Common myeloid progenitor, CD34-positive (primary cell): ENCODE data around the gene ACLY.

ENCODE experiments used
- CTCF ChIA-PET: fragments of 350-600 bp; sonication (Branson Sonifier 250); formaldehyde crosslinking; loops from one replicate; lab custom pipeline; 2021; ENCODE audit warnings: antibody characterized with exemption; lab: Charles Lee
- POLR2A ChIA-PET: fragments of 350-600 bp; sonication (Branson Sonifier 250); formaldehyde crosslinking; loops from one replicate; lab custom pipeline; 2021; ENCODE audit warnings: antibody characterized with exemption; lab: Charles Lee
- DNase-seq, 3 donors: peaks; one replicate each; pipeline versions ENCODE4 v3.0.0 to v3.0.0-alpha.2; 2013
- H3K27ac ChIP-seq, 2 experiments: 1 replicate in 1 of 2; 2 replicates in 1 of 2; pipeline ENCODE4 v1.7.0; 2013; ENCODE audit warnings: inconsistent platforms in 2 of 2, low read length in 2 of 2, mild to moderate bottlenecking in 2 of 2, low read depth in 1 of 2, moderate library complexity in 1 of 2; ENCODE audit not compliant: severe bottlenecking in 2 of 2, insufficient read depth in 1 of 2, poor library complexity in 1 of 2
- H3K27me3 ChIP-seq, 5 experiments: replicated peaks in 2 of 5; 1 replicate in 3 of 5; 2 replicates in 2 of 5; pipeline versions ENCODE4 v1.6.1 to v1.7.0; 2013; ENCODE audit warnings: low read length in 4 of 5, mild to moderate bottlenecking in 2 of 5, moderate library complexity in 2 of 5, inconsistent platforms in 1 of 5; ENCODE audit not compliant: insufficient read depth in 5 of 5, control insufficient read depth in 4 of 5
- H3K36me3 ChIP-seq, 4 experiments: 1 replicate in 2 of 4; 2 replicates in 2 of 4; pipeline versions ENCODE4 v1.6.1 to v1.7.0; 2013; ENCODE audit warnings: low read length in 3 of 4, control low read depth in 1 of 4, mild to moderate bottlenecking in 1 of 4; ENCODE audit not compliant: control insufficient read depth in 4 of 4, insufficient read depth in 4 of 4
- H3K4me1 ChIP-seq, 4 experiments: 1 replicate in 3 of 4; 2 replicates in 1 of 4; pipeline versions ENCODE4 v1.6.1 to v1.7.1; 2013; ENCODE audit warnings: low read length in 3 of 4, mild to moderate bottlenecking in 3 of 4, control low read depth in 1 of 4, inconsistent platforms in 1 of 4, moderate library complexity in 1 of 4; ENCODE audit not compliant: control insufficient read depth in 4 of 4, insufficient read depth in 4 of 4; ENCODE audit errors: control extremely low read depth in 1 of 4
- H3K4me3 ChIP-seq, 7 experiments: 1 replicate in 4 of 7; 2 replicates in 3 of 7; pipeline versions ENCODE4 v1.5.1 to v1.7.0; 2013; ENCODE audit warnings: mild to moderate bottlenecking in 7 of 7, low read length in 6 of 7, moderate library complexity in 6 of 7, inconsistent platforms in 2 of 7, low read depth in 2 of 7, control low read depth in 1 of 7; ENCODE audit not compliant: insufficient read depth in 4 of 7, control insufficient read depth in 1 of 7; ENCODE audit errors: extremely low read depth in 1 of 7
- H3K9me3 ChIP-seq, 5 experiments: 1 replicate in 4 of 5; 2 replicates in 1 of 5; pipeline versions ENCODE4 v1.6.1 to v1.7.1; 2013; ENCODE audit warnings: low read length in 4 of 5, mild to moderate bottlenecking in 2 of 5, inconsistent platforms in 1 of 5, low read depth in 1 of 5, moderate library complexity in 1 of 5; ENCODE audit not compliant: control insufficient read depth in 4 of 5, insufficient read depth in 2 of 5; ENCODE audit errors: control extremely low read depth in 1 of 5
- WGBS: methylation state at CpG from one replicate; pipeline ENCODE4 v1.1.5; 2013; ENCODE audit not compliant: insufficient coverage; 5-methylcytosine and 5-hydroxymethylcytosine counted together

Gene ACLY

GRCh38 chr17:41962768-41963434 lies 44.1 kb upstream of the ACLY start:
- WGBS: 17% methylated on average over 6 of the region's 9 CpGs
- POLR2A ChIA-PET: no interaction called here

GRCh38 chr17:41962111-41962510 lies 43.4 kb upstream of the ACLY start:
- no peak overlapping the region for H3K27ac ChIP-seq
- no peaks in the 10 kb centered on the region for H3K36me3 ChIP-seq
- H3K9me3 ChIP-seq: no peaks in the 10 kb centered on the region
- ChIA-PET CTCF (interaction anchor here (0.9 to 8.7 kb wide), 15 partner anchors 15 to 225 kb away, joined by 3 to 79 read pairs (median 3); partner anchors contain the start of genes DHX58, KAT2A, NKIRAS2 and ODAD4), POLR2A (interaction anchor here (0.7 kb wide), 1 partner anchor 1020 kb away, joined by 3 read pairs; no protein-coding TSS in a partner anchor)
- no peaks in the 10 kb centered on the region for H3K27me3 ChIP-seq
- H3K4me1 ChIP-seq: peaks cover 6 to 30% (median 19%) of the 10 kb centered on the region in 4 experiments
- WGBS: 96% methylated on average over 3 of the region's 5 CpGs
- H3K4me3 ChIP-seq: no peak overlapping the region
- DNase-seq: no peak

More at GRCh38 chr17:41962768-41963434, 44.1 kb upstream of the ACLY start:
- peaks cover 0 to under 1% (median under 1%) of the 10 kb centered on the region in 4 experiments for H3K36me3 ChIP-seq
- H3K27ac ChIP-seq: no peak overlapping the region
- peak; percentile 72 to 80 (median 74) for DNase-seq
- peaks cover 6 to 31% (median 22%) of the 10 kb centered on the region in 4 experiments for H3K4me1 ChIP-seq
- CTCF ChIA-PET: interaction anchor here (0.5 to 8.7 kb wide), 23 partner anchors 13 to 472 kb away, joined by 3 to 79 read pairs (median 3); partner anchors contain the start of genes DHX58, DNAJC7, KAT2A and NKIRAS2
- H3K27me3 ChIP-seq: no peaks in the 10 kb centered on the region
- H3K4me3 ChIP-seq: no peak overlapping the region
- H3K9me3 ChIP-seq: no peaks in the 10 kb centered on the region

DNA sequence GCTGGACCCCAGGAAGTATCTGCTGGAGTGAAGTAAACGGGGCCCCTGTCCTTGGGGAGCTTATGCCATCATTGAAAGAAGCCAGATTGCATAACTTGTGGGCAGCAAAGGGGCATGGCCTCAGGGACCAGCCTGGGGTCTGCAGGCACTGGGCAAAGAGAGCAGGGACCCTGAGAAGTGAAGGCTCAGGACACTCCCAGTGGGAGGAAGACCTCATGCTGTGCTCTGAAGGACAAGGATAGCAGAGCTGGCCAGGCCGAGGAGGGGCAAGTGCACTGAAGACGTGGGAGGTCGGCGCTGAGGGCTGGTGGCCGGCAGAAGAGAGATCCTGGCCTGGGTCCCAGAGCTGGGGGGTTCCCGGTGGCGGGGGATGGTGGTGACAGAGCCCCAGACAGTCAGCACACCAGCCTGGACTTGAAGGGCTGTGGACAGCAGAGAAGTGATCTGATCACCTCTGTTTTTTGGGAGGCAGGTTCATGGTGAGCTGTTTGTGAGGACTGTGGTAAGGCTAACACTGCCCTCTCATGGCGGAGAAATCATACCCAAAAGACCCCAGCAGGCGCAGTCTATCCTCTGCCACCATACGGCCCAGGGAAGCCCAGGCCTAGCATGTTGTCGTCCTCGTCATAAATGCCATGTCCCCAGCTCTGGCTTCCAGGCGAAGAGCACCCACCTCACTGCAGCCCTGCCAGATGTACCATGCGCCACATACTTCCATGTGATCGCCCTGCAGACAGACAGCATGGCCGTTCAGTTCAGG lies 40.8 kb upstream of the ACLY start:
- DNase-seq: peak; percentile 61 to 76 (median 76)
- POLR2A ChIA-PET: interaction anchor here (0.6 kb wide), 1 partner anchor 185 kb away, joined by 3 read pairs; no protein-coding TSS in a partner anchor
- H3K27ac ChIP-seq: no peak overlapping the region
- no peaks in the 10 kb centered on the region for H3K27me3 ChIP-seq
- no peaks in the 10 kb centered on the region for H3K9me3 ChIP-seq
- H3K4me1 ChIP-seq: peaks cover 0 to 21% (median 7%) of the 10 kb centered on the region in 4 experiments
- no peaks in the 10 kb centered on the region for H3K36me3 ChIP-seq
- no peak overlapping the region for H3K4me3 ChIP-seq
- CTCF ChIA-PET: interaction anchor here (0.8 to 8.7 kb wide), 19 partner anchors 8 to 264 kb away, joined by 3 to 79 read pairs (median 3); partner anchors contain the start of genes ACLY, DHX58, NKIRAS2 and ODAD4
- WGBS: 84% methylated on average over 15 of the region's 17 CpGs

DNA sequence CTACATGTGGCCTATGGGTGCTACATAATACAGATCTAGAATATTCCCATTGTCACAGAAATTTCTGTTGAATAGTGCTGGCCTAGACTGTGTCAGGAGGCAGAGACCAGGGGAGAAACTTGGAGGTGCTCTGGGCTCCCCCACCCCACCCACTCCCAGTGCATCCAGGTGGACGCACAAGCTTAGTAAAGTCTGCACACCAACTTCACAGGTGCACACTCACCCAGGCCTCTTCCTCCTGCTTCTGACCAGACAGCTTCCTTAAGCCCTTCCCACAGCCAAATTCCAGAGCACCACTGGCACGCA lies 40.2 kb upstream of the ACLY start:
- DNase-seq: no peak
- ChIA-PET POLR2A (no interaction called here), CTCF (interaction anchor here (1.0 to 8.7 kb wide), 15 partner anchors 8 to 263 kb away, joined by 3 to 79 read pairs (median 4); partner anchors contain the start of genes ACLY, DHX58, NKIRAS2 and ODAD4)
- Histone ChIP-seq H3K4me1 (peaks cover 0 to 21% (median 7%) of the 10 kb centered on the region in 4 experiments), H3K9me3 (no peaks in the 10 kb centered on the region), H3K27me3 (no peaks in the 10 kb centered on the region), H3K36me3 (no peaks in the 10 kb centered on the region), H3K27ac (no peak overlapping the region), H3K4me3 (no peak overlapping the region)
- WGBS: 100% methylated on average over 2 of the region's 2 CpGs

DNA sequence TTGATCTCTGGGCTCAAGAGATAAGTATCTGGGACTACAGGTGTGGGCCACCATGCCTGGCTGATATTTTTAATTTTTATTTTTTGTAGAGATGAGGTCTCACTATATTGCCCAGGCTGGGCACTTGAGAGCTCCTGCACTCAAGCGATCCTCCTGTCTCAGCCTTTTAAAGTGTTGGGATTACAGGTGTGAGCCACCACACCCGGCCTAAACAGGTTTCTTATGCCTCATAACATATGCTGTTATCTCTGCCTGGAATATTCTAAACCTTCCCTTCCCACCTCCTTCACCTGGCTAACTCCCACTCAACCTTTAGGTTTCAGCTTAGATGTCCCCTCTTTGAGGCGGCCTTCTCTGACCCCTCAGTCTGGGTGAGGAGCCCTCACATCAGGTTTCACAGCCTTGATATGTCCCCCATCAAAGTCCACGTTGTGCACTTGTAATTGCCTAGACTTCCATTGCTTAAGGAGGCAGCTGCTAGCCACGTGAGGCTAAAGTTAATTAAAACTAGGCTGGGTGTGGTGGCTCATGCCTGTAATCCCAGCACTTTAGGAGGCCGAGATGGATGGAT lies 39.2 kb upstream of the ACLY start:
- CTCF ChIA-PET: interaction anchor here (0.9 to 3.4 kb wide), 3 partner anchors 8 to 52 kb away, joined by 3 to 10 read pairs (median 5); partner anchors contain the start of gene ACLY
- WGBS: 94% methylated on average over 5 of the region's 6 CpGs
- no peaks in the 10 kb centered on the region for H3K36me3 ChIP-seq
- no peak overlapping the region for H3K27ac ChIP-seq
- POLR2A ChIA-PET: interaction anchor here (0.7 kb wide), 1 partner anchor 143 kb away, joined by 3 read pairs; no protein-coding TSS in a partner anchor
- no peak overlapping the region for H3K4me3 ChIP-seq
- H3K4me1 ChIP-seq: peaks cover 0 to 21% (median 7%) of the 10 kb centered on the region in 4 experiments
- no peaks in the 10 kb centered on the region for H3K9me3 ChIP-seq
- DNase-seq: no peak
- H3K27me3 ChIP-seq: no peaks in the 10 kb centered on the region

DNA sequence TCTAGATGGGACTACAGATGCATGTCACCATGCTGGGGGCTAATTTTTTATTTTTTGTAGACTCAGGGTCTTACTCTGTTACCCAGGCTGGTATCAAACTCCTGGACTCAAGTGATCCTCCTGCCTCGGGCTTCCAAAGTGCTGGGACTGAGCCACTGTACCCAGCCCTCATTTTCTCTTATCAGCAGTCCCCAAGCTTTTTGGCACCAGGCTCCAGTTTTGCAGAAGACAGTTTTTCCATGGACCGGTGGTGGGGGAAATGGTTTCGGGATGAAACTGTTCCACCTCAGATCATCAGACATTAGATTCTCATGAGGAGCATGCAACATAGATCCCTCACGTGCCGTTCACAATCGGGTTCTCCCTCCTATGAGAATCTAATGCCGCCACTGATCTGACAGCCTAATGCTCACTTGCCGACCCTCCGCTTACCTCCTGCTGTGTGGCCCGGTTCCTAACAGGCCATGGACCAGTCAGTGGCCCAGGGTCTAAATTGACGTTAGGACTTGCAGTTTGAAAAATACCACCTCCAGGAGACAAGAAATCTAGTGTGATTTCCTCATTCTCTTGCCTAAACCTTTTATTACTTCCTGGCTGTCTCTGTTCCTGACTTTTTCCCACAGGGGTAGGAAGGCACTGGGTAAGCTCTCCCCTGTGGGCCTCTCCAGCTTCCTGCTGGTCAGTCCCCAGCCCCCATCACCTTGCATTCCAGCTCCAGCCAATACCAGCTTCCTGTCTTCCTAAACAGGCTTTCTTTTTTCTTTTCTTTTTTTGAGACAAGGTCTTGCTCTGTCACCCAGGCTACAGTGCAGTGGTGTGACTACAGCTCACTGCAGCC lies 38.5 kb upstream of the ACLY start:
- H3K4me1 ChIP-seq: peaks cover 0 to 21% (median 6%) of the 10 kb centered on the region in 4 experiments
- H3K9me3 ChIP-seq: no peaks in the 10 kb centered on the region
- CTCF ChIA-PET: interaction anchor here (0.6 to 3.4 kb wide), 4 partner anchors 9 to 52 kb away, joined by 3 to 10 read pairs (median 4); partner anchors contain the start of gene ACLY
- WGBS: 67% methylated on average over 10 of the region's 11 CpGs
- H3K4me3 ChIP-seq: peak overlapping the region in 2 of 7 experiments; percentile 5 to 8
- H3K27ac ChIP-seq: no peak overlapping the region
- H3K27me3 ChIP-seq: no peaks in the 10 kb centered on the region
- no peaks in the 10 kb centered on the region for H3K36me3 ChIP-seq
- POLR2A ChIA-PET: interaction anchor here (0.7 kb wide), 1 partner anchor 144 kb away, joined by 3 read pairs; no protein-coding TSS in a partner anchor
- DNase-seq: no peak
